Measurements from ENCODE around the gene C17orf100.

GRCh38 chr17:6683081-6683684, 31.6 kb downstream of the C17orf100 start:
- TF ChIP-seq ZBTB26 (CRISPR knock-in tag; IDR thresholded peaks at IDR 0.05; ENCODE audit: borderline replicate concordance) (no peak), CTCF (CRISPR knock-in tag; IDR thresholded peaks at IDR 0.05) (no peak)
